ENCODE data around the gene DUSP1. TPM values are rescaled to one million over a fixed set of nuclear protein-coding genes. Genes with fewer than 3 reads are reported as not detected.

DUSP1 gene
- polyA plus RNA-seq, 1 donor from 2014 or later: 48.3 TPM

- Histone ChIP-seq H3K9ac (ENCODE audit: low read length) (no peak overlapping the region), H2AFZ (ENCODE audit: low read depth, low read length) (no peak overlapping the region), H3K4me3 (ENCODE audit: low read length) (no peak overlapping the region), H3K36me3 (ENCODE audit: insufficient read depth, low read length) (no peaks in the 10 kb centered on the region), H3K79me2 (replicated peaks; ENCODE audit: insufficient read depth, low read length) (no peaks in the 10 kb centered on the region), H3F3A (ENCODE audit: insufficient read depth, low read length, poor library complexity, severe bottlenecking) (no peaks in the 10 kb centered on the region), H3K27me3 (ENCODE audit: insufficient read depth, low read depth, low read length) (no peaks in the 10 kb centered on the region), H3K9me3 (ENCODE audit: low read length) (no peaks in the 10 kb centered on the region), H3K4me2 (ENCODE audit: low read length) (no peak overlapping the region), H3K9me2 (ENCODE audit: insufficient read depth, low read length) (no peaks in the 10 kb centered on the region), H4K20me1 (ENCODE audit: insufficient read depth) (no peaks in the 10 kb centered on the region), H3K27ac (ENCODE audit: low read length) (no peak overlapping the region)
- TF ChIP-seq CTCF (IDR thresholded peaks at IDR 0.05; ENCODE audit: poor library complexity, severe bottlenecking) (no peak), MXI1 (conservative IDR thresholded peaks at IDR 0.05; ENCODE audit: poor library complexity, severe bottlenecking) (no peak)
Measured at GRCh38 chr5:172793577-172794488, 22.8 kb upstream of the DUSP1 start.

GRCh38 chr5:172792701-172793570 is 21.9 kb upstream of the DUSP1 start:
- H3K9me3 ChIP-seq (ENCODE audit: low read length): no peaks in the 10 kb centered on the region
- H3K9ac ChIP-seq (ENCODE audit: low read length): no peak overlapping the region
- H3K79me2 ChIP-seq (replicated peaks; ENCODE audit: insufficient read depth, low read length): no peaks in the 10 kb centered on the region
- H3K27ac ChIP-seq (ENCODE audit: low read length): no peak overlapping the region
- H3F3A ChIP-seq (ENCODE audit: insufficient read depth, low read length, poor library complexity, severe bottlenecking): no peaks in the 10 kb centered on the region
- no peak overlapping the region for H2AFZ ChIP-seq (ENCODE audit: low read depth, low read length)
- no peaks in the 10 kb centered on the region for H3K9me2 ChIP-seq (ENCODE audit: insufficient read depth, low read length)
- TF ChIP-seq RAD21 (conservative IDR thresholded peaks at IDR 0.05): no peak
- no peak for TF ChIP-seq SMC3 (conservative IDR thresholded peaks at IDR 0.05; ENCODE audit: poor library complexity)
- no peak for TF ChIP-seq MXI1 (conservative IDR thresholded peaks at IDR 0.05; ENCODE audit: poor library complexity, severe bottlenecking)
- TF ChIP-seq CTCF (IDR thresholded peaks at IDR 0.05; ENCODE audit: poor library complexity, severe bottlenecking): no peak
- no peak for TF ChIP-seq POLR2AphosphoS5 (IDR thresholded peaks at IDR 0.05)
- TF ChIP-seq REST (IDR thresholded peaks at IDR 0.05; ENCODE audit: borderline replicate concordance): no peak
- no peak for TF ChIP-seq EP300 (conservative IDR thresholded peaks at IDR 0.05; ENCODE audit: poor library complexity, severe bottlenecking)
- no peak for TF ChIP-seq EZH2 (IDR thresholded peaks at IDR 0.05; ENCODE audit: borderline replicate concordance, insufficient read depth, low read length, poor library complexity, severe bottlenecking)
- no peak for TF ChIP-seq TAF1 (IDR thresholded peaks at IDR 0.05; ENCODE audit: low read depth)
- no peaks in the 10 kb centered on the region for H4K20me1 ChIP-seq (ENCODE audit: insufficient read depth)
- no peak overlapping the region for H3K4me2 ChIP-seq (ENCODE audit: low read length)
- H3K4me3 ChIP-seq (ENCODE audit: low read length): no peak overlapping the region
- no peaks in the 10 kb centered on the region for H3K27me3 ChIP-seq (ENCODE audit: insufficient read depth, low read depth, low read length)
- no peaks in the 10 kb centered on the region for H3K36me3 ChIP-seq (ENCODE audit: insufficient read depth, low read length)

Measured in neural cell (in vitro differentiated cells).